Measurements from ENCODE around the gene SIGLEC8.
"Not testable (repeated sequence)": the region's sequence is repeated elsewhere in the genome, so short reads cannot be mapped to it uniquely, and the experiment has no call there.

Gene SIGLEC8

DNA sequence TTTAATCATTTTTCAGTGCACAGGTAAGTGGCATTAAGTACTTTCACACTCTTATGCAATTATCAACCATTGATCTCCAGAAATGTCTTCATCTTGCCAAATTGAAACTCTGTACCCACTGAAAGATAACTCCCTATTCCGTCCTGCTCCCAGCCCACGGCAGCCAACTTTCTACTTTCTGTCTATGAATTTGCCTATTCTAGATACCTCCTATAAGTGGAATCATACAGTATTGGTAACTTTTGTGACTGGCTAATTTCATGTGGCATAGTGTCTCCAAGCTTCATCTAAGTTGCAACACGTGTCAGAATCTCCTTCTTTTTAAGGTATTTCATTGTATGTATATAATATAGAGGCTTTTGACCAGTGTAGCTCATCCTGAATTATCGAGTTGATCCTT lies 14.4 kb upstream of the SIGLEC8 start:
- no peak for DNase-seq

- no peak for DNase-seq
Measured at GRCh38 chr19:51471527-51471926, 13.3 kb upstream of the SIGLEC8 start.

- no peak for DNase-seq
Measured at GRCh38 chr19:51470966-51471365, 12.7 kb upstream of the SIGLEC8 start.

DNA sequence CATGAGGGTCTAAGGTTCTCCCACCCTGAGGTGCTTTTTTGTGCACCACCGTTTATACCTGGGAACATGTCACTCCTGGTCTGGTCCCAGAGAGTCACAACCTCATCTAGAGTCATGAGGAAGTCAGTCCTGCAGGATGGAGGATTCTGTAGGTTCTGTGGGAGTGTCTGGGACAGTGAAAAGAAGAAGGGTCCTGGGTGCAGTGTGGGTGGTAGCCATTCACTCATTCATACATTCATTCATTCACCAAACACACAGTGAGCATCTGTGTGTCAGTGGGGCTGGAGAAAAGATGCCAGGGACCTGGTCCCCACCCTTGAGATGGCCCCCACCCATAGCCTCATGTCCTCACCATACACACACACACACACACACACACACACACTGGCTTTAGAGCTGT lies 11.4 kb upstream of the SIGLEC8 start:
- no peak for DNase-seq

GRCh38 chr19:51469162-51469561 lies 10.9 kb upstream of the SIGLEC8 start:
- DNase-seq: no peak

DNA sequence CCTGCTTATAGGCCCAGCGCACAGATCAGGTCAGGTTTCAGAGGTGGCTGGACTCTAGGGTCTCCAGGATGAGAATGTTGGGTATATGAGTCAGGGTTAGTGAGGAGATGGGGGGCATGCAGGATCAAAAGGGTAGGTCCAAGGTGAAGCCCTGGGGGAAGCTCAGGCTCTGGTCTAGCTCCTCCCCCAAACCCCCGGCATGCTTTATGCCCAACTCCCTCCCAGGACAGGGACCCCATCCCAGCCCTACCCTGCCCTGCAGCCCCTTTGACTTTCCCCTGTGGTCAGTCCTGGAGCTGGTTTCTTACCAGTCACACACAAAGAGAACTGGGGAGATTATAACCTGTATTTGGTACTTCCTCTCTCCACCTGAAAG lies 10.3 kb upstream of the SIGLEC8 start:
- DNase-seq: no peak

DNA sequence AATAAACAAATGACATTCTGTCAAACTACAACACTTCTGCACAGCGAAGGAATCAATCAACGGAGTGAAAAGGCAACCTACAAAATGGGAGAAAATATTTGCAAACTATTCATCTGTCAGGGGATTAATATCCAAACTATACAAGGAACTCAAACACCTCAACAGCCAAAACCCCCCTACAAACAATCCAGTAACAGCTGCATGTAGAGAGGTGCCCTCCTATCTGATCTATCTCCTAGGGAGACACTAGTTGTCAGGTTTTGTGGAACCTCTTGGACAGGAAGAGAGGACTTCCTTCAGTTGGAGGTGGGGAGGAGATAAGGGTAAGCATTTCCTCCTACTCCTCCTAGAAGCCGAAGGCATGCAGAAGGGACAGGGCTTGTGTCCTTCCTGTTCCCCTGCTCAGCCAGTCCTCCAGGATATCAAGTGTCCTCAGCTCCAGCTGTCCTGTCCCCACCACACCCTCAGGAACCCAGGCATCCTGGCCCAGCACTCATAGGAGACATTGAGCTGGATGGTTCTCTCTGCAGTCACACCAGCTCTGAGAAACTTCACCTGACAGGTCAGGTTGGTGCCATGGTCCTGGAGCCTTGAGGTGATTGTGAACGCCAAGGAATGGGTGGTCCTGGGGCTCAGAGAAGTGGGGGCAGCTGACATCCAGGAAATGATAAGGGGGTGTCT lies 9.8 kb upstream of the SIGLEC8 start:
- no peak for DNase-seq

GRCh38 chr19:51466723-51467122 lies 8.5 kb upstream of the SIGLEC8 start:
- DNase-seq: no peak

DNA sequence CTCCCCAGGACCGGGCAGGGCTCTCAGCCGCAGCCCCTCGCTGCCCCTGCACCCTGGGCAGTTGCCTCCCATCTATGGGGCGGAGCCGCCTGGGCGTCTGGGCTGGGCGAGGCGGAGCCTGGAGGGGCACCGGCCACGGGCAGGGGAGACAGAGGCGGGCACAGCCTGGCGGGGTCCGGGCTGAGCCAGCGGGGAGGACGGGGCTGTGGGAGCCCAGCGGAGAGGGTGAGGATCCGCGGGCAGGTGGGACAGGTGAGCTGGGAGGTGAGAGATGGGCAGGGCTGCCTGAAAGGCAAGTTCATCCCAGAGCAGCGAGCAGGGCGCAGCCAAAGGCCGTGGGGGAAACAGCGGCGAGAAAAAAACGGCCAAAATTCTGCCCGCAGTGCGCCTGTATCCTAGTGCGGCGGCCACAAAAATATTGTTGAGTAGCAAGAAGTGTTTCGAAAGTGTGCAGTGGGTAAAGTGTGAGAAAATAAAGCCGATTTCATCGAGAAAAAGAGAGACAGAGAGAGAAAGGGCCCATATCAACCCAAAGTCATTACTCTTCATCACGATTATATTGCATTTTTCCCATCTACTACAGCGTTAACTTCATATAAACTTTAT lies 5.8 kb upstream of the SIGLEC8 start:
- not testable (repeated sequence) for DNase-seq

DNA sequence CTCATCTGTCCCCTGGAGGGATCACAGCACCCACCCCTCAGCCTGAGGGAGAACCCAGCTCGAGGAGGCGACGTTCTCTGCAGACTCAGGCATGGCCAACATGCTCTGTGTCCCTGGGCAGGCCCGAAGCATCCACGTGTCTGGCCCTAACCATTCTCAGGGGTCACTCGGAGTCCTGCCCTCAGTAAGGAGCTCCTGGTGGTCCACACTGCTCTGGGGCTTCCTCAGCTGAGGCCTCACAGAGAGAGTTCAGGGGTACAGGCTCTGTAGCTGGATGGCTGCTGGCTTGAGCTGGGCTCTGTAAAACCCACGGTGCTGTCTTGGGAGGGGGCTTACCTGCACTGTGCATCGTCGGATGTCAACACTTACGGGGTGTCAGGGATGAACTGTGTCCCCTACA lies 4.4 kb upstream of the SIGLEC8 start:
- no peak for DNase-seq

DNA sequence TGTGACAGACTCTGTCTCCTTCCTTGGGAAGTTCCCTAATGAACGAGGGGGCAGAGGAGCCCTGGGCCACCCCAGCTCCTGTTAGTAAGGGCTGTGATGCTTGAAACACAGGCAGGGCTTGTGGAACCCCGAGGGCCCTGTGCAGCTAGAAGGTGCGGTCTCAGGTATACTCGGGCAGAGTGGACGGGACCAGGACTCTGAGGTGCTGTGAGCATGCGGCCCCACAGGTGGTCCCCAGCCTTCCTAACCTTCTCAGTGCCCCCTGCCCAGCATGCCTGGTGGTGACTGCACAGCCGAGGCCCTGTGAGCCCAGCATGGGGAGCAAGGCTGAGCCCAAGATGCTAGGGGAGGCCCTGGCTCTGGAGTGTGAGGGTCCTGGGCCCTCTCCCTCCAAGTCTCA lies 4.0 kb upstream of the SIGLEC8 start:
- DNase-seq: no peak

GRCh38 chr19:51461723-51462161 lies 3.5 kb upstream of the SIGLEC8 start:
- DNase-seq: no peak

DNA sequence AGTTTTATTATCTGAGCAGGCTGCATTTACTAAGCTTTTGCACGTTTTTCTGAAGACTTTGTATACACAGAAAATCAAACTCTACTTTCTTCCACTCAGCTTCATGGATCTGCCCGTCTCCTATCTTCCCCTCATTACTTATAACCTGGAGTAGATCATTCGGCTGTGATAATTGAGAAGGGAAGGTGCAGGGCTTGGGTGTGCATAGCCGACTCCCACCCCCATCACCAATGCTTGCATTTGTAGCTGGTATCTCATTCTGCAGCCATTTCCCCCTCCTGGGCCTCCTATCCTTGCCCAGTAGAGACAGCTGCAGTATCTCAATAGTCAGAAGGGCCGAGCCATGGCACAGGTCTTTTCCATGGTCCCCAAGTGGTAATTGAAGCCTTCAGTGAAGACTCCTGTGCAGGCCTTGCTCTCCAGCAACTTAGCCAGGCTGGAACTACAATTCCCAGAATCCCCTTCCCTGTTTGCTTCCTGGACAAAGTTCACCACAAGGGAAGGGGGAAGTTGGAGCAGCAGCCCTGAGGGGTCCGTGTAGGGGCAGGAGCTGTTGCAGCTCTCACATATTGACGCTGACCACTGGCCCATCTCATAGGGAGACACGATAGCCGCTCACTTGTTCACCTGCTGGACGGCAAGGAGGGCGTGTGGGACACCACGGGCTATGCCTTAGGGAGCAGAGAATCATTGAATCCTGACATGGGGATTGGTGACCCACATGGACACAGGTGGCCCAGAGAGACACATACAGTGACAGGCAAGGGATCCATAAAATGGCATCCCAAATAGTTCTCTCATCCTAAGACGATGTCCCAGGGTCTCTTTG lies 2.1 kb upstream of the SIGLEC8 start:
- peak; percentile 3 for DNase-seq

GRCh38 chr19:51458899-51459505 lies 748 bp upstream of the SIGLEC8 start:
- DNase-seq: no peak

DNA sequence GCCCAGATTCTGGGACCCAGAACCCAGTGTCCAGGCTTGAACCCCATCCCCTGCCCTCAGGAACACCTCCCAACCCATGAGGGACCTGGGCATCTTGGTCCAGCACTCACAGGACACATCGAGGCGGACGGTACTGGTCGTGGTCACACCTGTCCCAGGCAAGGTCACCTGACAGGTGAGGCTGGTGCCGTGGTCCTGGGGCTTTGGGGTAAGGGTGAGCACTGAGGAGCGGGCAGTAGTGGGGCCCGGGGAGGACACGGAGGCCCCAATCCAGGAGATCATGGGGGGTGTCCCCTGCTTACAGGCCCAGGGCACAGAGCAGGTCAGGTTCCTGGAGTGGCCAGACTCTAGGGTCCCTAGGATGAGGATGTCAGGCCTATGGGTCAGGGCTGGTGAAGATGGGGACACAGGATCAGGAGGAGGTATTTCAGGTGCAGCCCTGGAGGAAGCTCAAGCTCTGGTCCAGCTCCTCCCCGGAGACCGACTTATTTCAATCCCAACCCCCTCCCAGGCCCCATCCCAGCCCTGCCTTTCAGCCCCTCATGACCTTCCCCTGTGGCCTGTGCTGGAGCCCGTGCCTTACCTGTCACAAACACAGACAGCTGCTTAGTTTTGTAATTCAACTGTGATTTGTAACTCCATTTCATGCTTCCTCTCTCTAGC lies 772 bp downstream of the SIGLEC8 start:
- no peak for DNase-seq

DNA sequence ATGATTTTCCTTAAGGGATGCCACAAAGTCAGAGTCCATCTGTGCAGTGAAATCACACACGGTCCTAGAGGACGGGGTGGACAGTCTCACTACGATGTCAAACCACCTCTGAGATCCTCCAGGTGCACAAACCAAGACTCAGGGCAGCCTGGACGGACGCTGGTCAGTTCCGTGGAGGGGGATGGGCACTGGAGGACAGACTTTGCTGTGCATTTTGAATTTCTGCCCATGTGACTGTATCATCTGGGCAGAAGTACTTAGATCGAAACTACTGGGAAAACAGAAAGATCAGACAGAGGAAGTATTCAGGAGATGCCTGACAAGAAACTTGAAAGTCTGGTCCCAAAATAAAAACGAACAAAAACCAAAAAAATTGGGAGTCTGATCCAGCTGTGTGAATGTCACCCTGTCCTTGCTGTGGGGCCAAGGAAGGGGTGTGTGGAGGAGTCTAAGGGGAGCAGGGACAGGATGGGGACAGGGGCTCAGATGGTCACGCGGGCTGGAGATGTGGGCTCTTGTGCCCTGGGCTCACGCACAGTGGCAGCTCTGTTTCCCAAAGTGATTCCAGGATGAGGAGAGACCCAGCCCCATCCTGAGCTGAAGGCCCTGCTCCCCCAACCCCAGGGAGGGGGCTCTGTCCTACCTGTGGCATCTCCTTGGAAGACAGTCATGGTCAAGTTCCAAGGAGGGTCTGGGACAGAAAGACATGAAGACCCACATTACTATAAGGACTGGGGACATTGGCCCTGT lies 1.5 kb downstream of the SIGLEC8 start:
- DNase-seq: no peak

- DNase-seq: no peak
Measured at GRCh38 chr19:51450730-51451307, 7.4 kb downstream of the SIGLEC8 start.

DNA sequence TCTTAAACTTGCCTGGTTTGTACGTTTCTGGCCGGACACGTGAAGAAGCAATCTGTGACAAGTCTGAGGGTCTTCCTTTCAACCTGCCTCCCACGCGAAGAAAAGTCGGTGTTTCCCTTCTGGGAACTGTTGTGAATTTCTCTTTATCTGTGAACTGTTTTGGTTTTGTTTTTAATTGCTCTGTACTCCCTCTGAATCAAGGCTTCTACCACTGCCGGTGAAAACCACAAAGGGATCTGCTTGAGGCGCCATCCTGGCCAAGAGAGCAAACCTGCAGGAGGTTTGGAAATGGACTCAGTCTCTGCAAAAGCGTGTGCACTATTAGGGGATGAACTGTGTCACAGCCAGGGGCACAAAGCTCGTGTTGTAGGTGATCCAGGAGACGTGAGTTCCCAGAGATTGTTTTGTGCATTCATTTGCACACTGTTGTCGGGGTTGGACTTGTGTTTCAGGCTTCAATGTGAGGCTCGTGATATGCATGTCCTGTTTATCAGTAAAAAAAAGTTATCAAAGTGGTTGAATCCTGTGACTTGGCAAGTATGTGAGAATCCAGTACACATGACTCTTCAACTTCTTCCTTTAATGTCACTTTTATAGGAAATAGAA lies 9.7 kb downstream of the SIGLEC8 start:
- no peak for DNase-seq

GRCh38 chr19:51448011-51448410 lies 10.2 kb downstream of the SIGLEC8 start:
- DNase-seq: no peak

GRCh38 chr19:51447510-51447909 lies 10.7 kb downstream of the SIGLEC8 start:
- DNase-seq: not testable (repeated sequence)
